B cell (primary cell): ENCODE data around the gene LHX4. TPM values are rescaled to one million over a fixed set of nuclear protein-coding genes. Genes with fewer than 3 reads are reported as not detected.

Source experiments
- ATAC-seq: fragments of 200-7000 bp; cut with Tn5 transposase; one replicate; pipeline ENCODE4 v1.10.0; 2021; ENCODE audit warnings: low read depth, mild to moderate bottlenecking, moderate number of reproducible peaks, moderate library complexity
- CTCF ChIA-PET: fragments of 350-600 bp; sonication (Branson Sonifier 250); formaldehyde crosslinking; loops from one replicate; lab custom pipeline; 2021; ENCODE audit warnings: antibody characterized with exemption, inconsistent platforms; lab: Charles Lee
- POLR2A ChIA-PET: fragments of 350-600 bp; sonication (Branson Sonifier 250); formaldehyde crosslinking; loops from one replicate; lab custom pipeline; 2021; ENCODE audit warnings: antibody characterized with exemption; lab: Charles Lee
- DNase-seq: peaks from one replicate; pipeline ENCODE4 v3.0.0; 2013
- H2AFZ ChIP-seq: 2 replicates; pipeline ENCODE4 v1.6.1; 2012; ENCODE audit warnings: mild to moderate bottlenecking, low read depth, low read length; ENCODE audit not compliant: insufficient read depth, poor library complexity, severe bottlenecking
- H3K27ac ChIP-seq, 2 donors: 1 replicate in 1 of 2; 2 replicates in 1 of 2; pipeline ENCODE4 v1.5.1; 2012 to 2013; ENCODE audit warnings: low read length in 2 of 2, mild to moderate bottlenecking in 2 of 2, moderate library complexity in 1 of 2
- H3K27me3 ChIP-seq, 4 experiments: fragments of 200-600 bp in 1 of 4; sonication (generic) in 1 of 4; replicated peaks in 1 of 4; 1 replicate in 2 of 4; 2 replicates in 2 of 4; pipeline versions ENCODE4 v1.6.1 to v1.7.0; 2013 to 2016; ENCODE audit warnings: low read length in 3 of 4, mild to moderate bottlenecking in 2 of 4, mixed read lengths in 1 of 4, moderate library complexity in 1 of 4; ENCODE audit not compliant: insufficient read depth in 4 of 4, control insufficient read depth in 3 of 4; ENCODE audit errors: control extremely low read depth in 1 of 4
- H3K36me3 ChIP-seq, 2 experiments: replicated peaks in 1 of 2; 1 replicate in 1 of 2; 2 replicates in 1 of 2; pipeline versions ENCODE4 v1.6.1 to v1.7.1; 2013; ENCODE audit warnings: low read length in 1 of 2; ENCODE audit not compliant: insufficient read depth in 2 of 2, control insufficient read depth in 1 of 2; ENCODE audit errors: control extremely low read depth in 1 of 2, extremely low read depth in 1 of 2
- H3K4me1 ChIP-seq, 2 donors: fragments of 200-600 bp in 1 of 2; sonication (generic) in 1 of 2; 1 replicate in 1 of 2; 2 replicates in 1 of 2; pipeline versions ENCODE4 v1.5.1 to v1.6.1; 2013 to 2017; ENCODE audit warnings: low read length in 2 of 2; ENCODE audit not compliant: control insufficient read depth in 2 of 2, insufficient read depth in 2 of 2
- H3K4me2 ChIP-seq: replicated peaks from 2 replicates; pipeline ENCODE3; 2012; ENCODE audit warnings: mild to moderate bottlenecking, low read depth, low read length; ENCODE audit not compliant: poor library complexity, severe bottlenecking
- H3K4me3 ChIP-seq, 5 experiments: fragments of 200-600 bp in 1 of 5; sonication (generic) in 1 of 5; 1 replicate in 3 of 5; 2 replicates in 2 of 5; pipeline versions ENCODE4 v1.5.1 to v1.7.0; 2011 to 2016; ENCODE audit warnings: low read length in 4 of 5, mild to moderate bottlenecking in 4 of 5, low read depth in 2 of 5, control low read depth in 1 of 5, moderate library complexity in 1 of 5; ENCODE audit not compliant: insufficient read depth in 1 of 5; ENCODE audit errors: control extremely low read depth in 1 of 5, extremely low read depth in 1 of 5
- H3K79me2 ChIP-seq: fragments of 200-600 bp; sonication (generic); one replicate; pipeline ENCODE4 v1.6.0; 2016; ENCODE audit warnings: low read length; ENCODE audit not compliant: control insufficient read depth, insufficient read depth
- H3K9ac ChIP-seq: fragments of 200-600 bp; sonication (generic); 2 replicates; pipeline ENCODE4 v1.6.1; 2017; ENCODE audit warnings: mild to moderate bottlenecking, low read length, moderate library complexity
- H3K9me3 ChIP-seq, 3 donors: one replicate each; pipeline versions ENCODE4 v1.6.1 to v1.7.1; 2013; ENCODE audit warnings: low read length in 2 of 3; ENCODE audit not compliant: control insufficient read depth in 2 of 3, insufficient read depth in 1 of 3; ENCODE audit errors: control extremely low read depth in 1 of 3
- H4K20me1 ChIP-seq: 2 replicates; pipeline ENCODE4 v1.6.0; 2012; ENCODE audit warnings: mild to moderate bottlenecking, low read length; ENCODE audit not compliant: insufficient read depth, control insufficient read depth, poor library complexity, severe bottlenecking
- H3K27ac Mint-ChIP-seq: one replicate; pipeline ENCODE4 v1.8.0; 2021; ENCODE audit warnings: mixed read lengths
- H3K27me3 Mint-ChIP-seq: one replicate; pipeline ENCODE4 v1.8.0; 2021; ENCODE audit warnings: mixed read lengths
- H3K4me1 Mint-ChIP-seq: one replicate; pipeline ENCODE4 v1.8.0; 2021; ENCODE audit warnings: mixed read lengths
- H3K4me3 Mint-ChIP-seq: one replicate; pipeline ENCODE4 v1.8.0; 2021; ENCODE audit warnings: mixed read lengths
- H3K9me3 Mint-ChIP-seq: one replicate; pipeline ENCODE4 v1.8.0; 2022; ENCODE audit warnings: mixed read lengths; ENCODE audit not compliant: insufficient read depth
- EZH2 ChIP-seq: IDR thresholded peaks from 2 replicates; pipeline ENCODE4 v1.6.1; 2012; ENCODE audit warnings: borderline replicate concordance, low read depth, mild to moderate bottlenecking, moderate library complexity, low read length; ENCODE audit not compliant: insufficient read depth, poor library complexity, severe bottlenecking
- WGBS: methylation state at CpG from one replicate; pipeline ENCODE4 v1.1.5; 2013; ENCODE audit warnings: missing lambda C conversion rate; ENCODE audit not compliant: insufficient coverage; 5-methylcytosine and 5-hydroxymethylcytosine counted together
- intact Hi-C: fragments of 100-400 bp; cut with micrococcal nuclease; formaldehyde crosslinking; loops from one replicate; pipeline ENCODE4 v1.10.0; 2022
- polyA plus RNA-seq: library from polyadenylated mRNA; depleted of rRNA; stranded (reverse); fragments of >200 nt; gene quantifications from 2 replicates; pipeline ENCODE4 v1.2.3, GENCODE V29; 2012
- total RNA-seq, 2 donors: library from RNA; stranded (reverse); fragments of 120-200 nt in 1 of 2; gene quantifications; 1 replicate in 1 of 2; 2 replicates in 1 of 2; pipeline versions ENCODE4 v1.2.3 to v1.2.4, GENCODE V29; 2013 to 2022
- TF ChIP-seq, protein P1 (sequence below): fragments of 200-600 bp; IDR thresholded peaks from one replicate; pipeline ENCODE4 v1.8.0; 2022; ENCODE audit warnings: antibody characterized with exemption, mild to moderate bottlenecking

Gene LHX4
- total and polyA plus RNA-seq, 2 donors (not counting 1 experiment from before 2014, with no cell fraction given) = not detected

DNA sequence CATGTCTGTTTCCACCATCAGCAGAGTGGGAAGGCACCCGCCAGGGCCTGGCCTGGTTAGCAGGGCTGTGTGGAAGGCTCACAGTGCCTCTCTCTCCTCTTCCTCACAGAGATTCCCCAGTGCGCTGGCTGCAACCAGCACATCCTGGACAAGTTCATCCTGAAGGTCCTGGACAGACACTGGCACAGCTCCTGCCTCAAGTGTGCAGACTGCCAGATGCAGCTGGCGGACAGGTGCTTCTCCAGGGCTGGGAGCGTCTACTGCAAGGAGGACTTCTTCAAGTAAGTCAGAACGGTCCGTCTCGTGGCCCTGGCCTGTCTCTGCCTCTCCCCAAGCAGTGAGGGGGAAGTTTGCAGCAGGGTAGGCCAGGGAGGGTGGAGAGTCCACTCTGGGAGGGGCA is 18.1 kb downstream of the LHX4 start:
- ChIA-PET CTCF (interaction anchor here (0.7 to 1.4 kb wide), 3 partner anchors 17 to 234 kb away, joined by 3 to 6 read pairs (median 3); no protein-coding TSS in a partner anchor), POLR2A (no interaction called here)
- TF ChIP-seq, protein P1, sequence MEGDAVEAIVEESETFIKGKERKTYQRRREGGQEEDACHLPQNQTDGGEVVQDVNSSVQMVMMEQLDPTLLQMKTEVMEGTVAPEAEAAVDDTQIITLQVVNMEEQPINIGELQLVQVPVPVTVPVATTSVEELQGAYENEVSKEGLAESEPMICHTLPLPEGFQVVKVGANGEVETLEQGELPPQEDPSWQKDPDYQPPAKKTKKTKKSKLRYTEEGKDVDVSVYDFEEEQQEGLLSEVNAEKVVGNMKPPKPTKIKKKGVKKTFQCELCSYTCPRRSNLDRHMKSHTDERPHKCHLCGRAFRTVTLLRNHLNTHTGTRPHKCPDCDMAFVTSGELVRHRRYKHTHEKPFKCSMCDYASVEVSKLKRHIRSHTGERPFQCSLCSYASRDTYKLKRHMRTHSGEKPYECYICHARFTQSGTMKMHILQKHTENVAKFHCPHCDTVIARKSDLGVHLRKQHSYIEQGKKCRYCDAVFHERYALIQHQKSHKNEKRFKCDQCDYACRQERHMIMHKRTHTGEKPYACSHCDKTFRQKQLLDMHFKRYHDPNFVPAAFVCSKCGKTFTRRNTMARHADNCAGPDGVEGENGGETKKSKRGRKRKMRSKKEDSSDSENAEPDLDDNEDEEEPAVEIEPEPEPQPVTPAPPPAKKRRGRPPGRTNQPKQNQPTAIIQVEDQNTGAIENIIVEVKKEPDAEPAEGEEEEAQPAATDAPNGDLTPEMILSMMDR = no peak
- TF ChIP-seq EZH2 = no peak
- Mint-ChIP-seq H3K27ac (no peak overlapping the region), H3K4me3 (no peak overlapping the region), H3K4me1 (no peaks in the 10 kb centered on the region), H3K9me3 (no peaks in the 10 kb centered on the region), H3K27me3 (peaks cover 39% of the 10 kb centered on the region)
- H3K36me3 ChIP-seq = no peaks in the 10 kb centered on the region
- no peaks in the 10 kb centered on the region for H3K9me3 ChIP-seq
- no peak overlapping the region for H2AFZ ChIP-seq
- no peak for DNase-seq
- 91% methylated on average over 7 of the region's 7 CpGs for WGBS
- peaks cover 0 to 28% (median 0%) of the 10 kb centered on the region in 4 experiments for H3K27me3 ChIP-seq
- H3K4me2 ChIP-seq = no peak overlapping the region
- ATAC-seq = no peak
- intact Hi-C loops = no loop called here
- H4K20me1 ChIP-seq = no peaks in the 10 kb centered on the region
- no peak overlapping the region for H3K9ac ChIP-seq
- no peaks in the 10 kb centered on the region for H3K4me1 ChIP-seq
- no peak overlapping the region for H3K27ac ChIP-seq
- no peak overlapping the region for H3K4me3 ChIP-seq
- no peaks in the 10 kb centered on the region for H3K79me2 ChIP-seq

DNA sequence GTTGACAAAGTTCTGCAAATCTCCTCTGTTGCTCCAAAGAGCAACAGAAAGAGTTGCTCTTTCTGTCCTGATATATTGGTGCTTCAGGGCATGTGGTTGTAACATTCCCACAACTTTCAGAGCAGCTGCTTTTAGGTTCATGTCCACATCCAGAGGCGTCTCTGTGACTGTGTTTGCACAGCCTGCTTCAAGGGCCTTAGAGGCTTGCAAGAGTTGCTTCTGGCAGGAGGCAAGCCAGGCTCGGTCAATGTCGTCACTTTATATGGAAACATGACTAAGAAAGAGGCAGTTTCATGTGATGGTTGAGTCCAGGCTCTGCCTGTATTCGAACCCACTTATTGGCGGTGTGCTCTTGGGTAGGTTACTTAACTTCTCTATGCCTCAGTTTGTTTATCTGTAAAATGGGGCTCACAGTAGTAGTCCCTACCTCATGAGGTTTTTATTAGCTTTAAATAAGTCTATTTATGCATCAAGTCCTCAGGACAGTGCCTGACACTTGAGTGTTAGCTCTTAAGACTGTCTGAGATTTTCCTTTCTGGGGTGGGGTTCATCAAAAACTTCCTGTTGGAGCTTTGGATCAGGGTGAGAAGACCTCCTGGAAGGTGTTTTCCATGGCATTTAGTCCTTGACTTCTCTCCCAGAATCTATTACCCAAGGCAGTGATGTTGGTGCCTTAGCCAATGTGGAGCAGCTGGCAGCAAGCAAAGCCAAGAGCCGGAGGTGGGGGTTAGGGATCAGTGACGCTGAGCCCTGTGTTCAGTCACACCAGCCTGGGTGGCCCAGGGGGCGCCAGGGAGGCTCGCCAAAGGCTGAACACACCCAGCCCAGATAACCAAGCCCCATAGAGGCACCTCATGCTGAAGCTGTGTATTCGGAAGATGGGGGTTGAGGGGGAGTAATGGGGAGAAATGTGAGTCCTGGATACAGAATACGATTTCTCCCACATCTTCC is 18.9 kb downstream of the LHX4 start:
- ATAC-seq = no peak

More for the DNA sequence above, 18.9 kb downstream of the LHX4 start:
- Histone ChIP-seq H3K27me3 (peaks cover 0 to 25% (median 0%) of the 10 kb centered on the region in 4 experiments), H4K20me1 (no peaks in the 10 kb centered on the region), H3K27ac (no peak overlapping the region), H3K4me1 (no peaks in the 10 kb centered on the region), H3K4me2 (no peak overlapping the region), H3K9me3 (no peaks in the 10 kb centered on the region), H3K79me2 (no peaks in the 10 kb centered on the region), H3K4me3 (no peak overlapping the region), H3K9ac (no peak overlapping the region), H2AFZ (no peak overlapping the region), H3K36me3 (no peaks in the 10 kb centered on the region)
- no peaks in the 10 kb centered on the region for H3K4me1 Mint-ChIP-seq
- POLR2A ChIA-PET = interaction anchor here (0.8 kb wide), 1 partner anchor 115 kb away, joined by 3 read pairs; no protein-coding TSS in a partner anchor
- no peak overlapping the region for H3K4me3 Mint-ChIP-seq
- no peak overlapping the region for H3K27ac Mint-ChIP-seq
- whole genome bisulfite sequencing = 88% methylated on average over 6 of the region's 11 CpGs
- TF ChIP-seq EZH2 = no peak
- TF ChIP-seq, protein P1 = no peak
- CTCF ChIA-PET = interaction anchor here (0.7 to 1.4 kb wide), 3 partner anchors 18 to 233 kb away, joined by 3 to 6 read pairs (median 3); no protein-coding TSS in a partner anchor
- DNase-seq = no peak
- intact Hi-C loops = no loop called here
- H3K27me3 Mint-ChIP-seq = peaks cover 44% of the 10 kb centered on the region
- H3K9me3 Mint-ChIP-seq = no peaks in the 10 kb centered on the region
